GM18526 (cell line): ENCODE data around the gene CALHM6.

Source experiments
- POLR2A ChIP-seq: IDR thresholded peaks from 3 replicates; pipeline ENCODE4 v1.6.1; 2011; ENCODE audit not compliant: insufficient read length; ENCODE audit errors: extremely low read depth

CALHM6 gene

GRCh38 chr6:116461331-116461931, at the start of gene CALHM6:
TSS of gene CALHM6 (plus strand) at chr6:116461375. CDS start at chr6:116461930, 555 bp downstream.
- TF ChIP-seq POLR2A: no peak

- no peak for TF ChIP-seq POLR2A
Measured at GRCh38 chr6:116412270-116412669, 48.9 kb upstream of the CALHM6 start.

GRCh38 chr6:116413357-116413756, 47.8 kb upstream of the CALHM6 start:
- TF ChIP-seq POLR2A: no peak

- no peak for TF ChIP-seq POLR2A
Measured at GRCh38 chr6:116417661-116418060, 43.5 kb upstream of the CALHM6 start.

- no peak for TF ChIP-seq POLR2A
Measured at GRCh38 chr6:116419069-116419786, 41.9 kb upstream of the CALHM6 start.

GRCh38 chr6:116420341-116420740, 40.8 kb upstream of the CALHM6 start:
- no peak for TF ChIP-seq POLR2A

- TF ChIP-seq POLR2A: no peak
Measured at GRCh38 chr6:116422238-116422637, 38.9 kb upstream of the CALHM6 start.

- TF ChIP-seq POLR2A: no peak
Measured at GRCh38 chr6:116424001-116424400, 37.2 kb upstream of the CALHM6 start.

GRCh38 chr6:116426551-116426950, 34.6 kb upstream of the CALHM6 start:
- TF ChIP-seq POLR2A: no peak

- no peak for TF ChIP-seq POLR2A
Measured at GRCh38 chr6:116429111-116429510, 32.1 kb upstream of the CALHM6 start.

- no peak for TF ChIP-seq POLR2A
Measured at GRCh38 chr6:116430860-116431259, 30.3 kb upstream of the CALHM6 start.

GRCh38 chr6:116431964-116432595, 29.1 kb upstream of the CALHM6 start:
- no peak for TF ChIP-seq POLR2A

- TF ChIP-seq POLR2A: no peak
Measured at GRCh38 chr6:116433206-116433712, 27.9 kb upstream of the CALHM6 start.

GRCh38 chr6:116434056-116434725, 27.0 kb upstream of the CALHM6 start:
- TF ChIP-seq POLR2A: no peak

GRCh38 chr6:116436586-116436985, 24.6 kb upstream of the CALHM6 start:
- TF ChIP-seq POLR2A: no peak

- TF ChIP-seq POLR2A: no peak
Measured at GRCh38 chr6:116437656-116438055, 23.5 kb upstream of the CALHM6 start.
